RWPE1 (cell line): ENCODE measurements around the gene CRYBA4.

Source experiments
- CTCF ChIA-PET: fragments of 350-600 bp; sonication (Branson Sonifier 250); formaldehyde crosslinking; extraction: SDS; loops from one replicate; lab custom pipeline; 2021; lab: Yijun Ruan, JAX
- POLR2A ChIA-PET: fragments of 400-600 bp; formaldehyde crosslinking; extraction: SDS; loops from one replicate; lab custom pipeline; 2020; ENCODE audit warnings: antibody characterized with exemption; ENCODE audit not compliant: low non-redundant PET; lab: Yijun Ruan, JAX
- DNase-seq: peaks from one replicate; pipeline ENCODE4 v3.0.0; 2012; ENCODE audit warnings: low spot score
- H3K27ac ChIP-seq: fragments of 450-650 bp; 2 replicates; pipeline ENCODE4 v1.5.1; 2017
- CTCF ChIP-seq: fragments of 450-650 bp; conservative IDR thresholded peaks from 2 replicates; pipeline ENCODE4 v1.5.1; 2017; ENCODE audit warnings: low read depth, mild to moderate bottlenecking

The CRYBA4 gene

GRCh38 chr22:26632422-26633155, 10.8 kb downstream of the CRYBA4 start:
- DNase-seq, result no peak
- ChIA-PET POLR2A (no interaction called here), CTCF (no interaction called here)
- no peak for TF ChIP-seq CTCF
- H3K27ac ChIP-seq, result no peak overlapping the region

GRCh38 chr22:26634189-26634588, 12.4 kb downstream of the CRYBA4 start:
- ChIA-PET CTCF (no interaction called here), POLR2A (no interaction called here)
- no peak overlapping the region for H3K27ac ChIP-seq
- TF ChIP-seq CTCF, result no peak
- DNase-seq, result no peak

GRCh38 chr22:26635117-26635516, 13.4 kb downstream of the CRYBA4 start:
- DNase-seq, result no peak
- no peak for TF ChIP-seq CTCF
- ChIA-PET CTCF (no interaction called here), POLR2A (no interaction called here)
- no peak overlapping the region for H3K27ac ChIP-seq

GRCh38 chr22:26636296-26636695, 14.5 kb downstream of the CRYBA4 start:
- ChIA-PET POLR2A (no interaction called here), CTCF (no interaction called here)
- TF ChIP-seq CTCF, result no peak
- no peak for DNase-seq
- H3K27ac ChIP-seq, result no peak overlapping the region

- DNase-seq, result no peak
- ChIA-PET CTCF (interaction anchor here (0.7 kb wide), 1 partner anchor 280 kb away, joined by 5 read pairs; no protein-coding TSS in a partner anchor), POLR2A (no interaction called here)
- H3K27ac ChIP-seq, result no peak overlapping the region
- TF ChIP-seq CTCF, result no peak
These were observed 21.0 kb downstream of the CRYBA4 start for GRCh38 chr22:26642465-26643417.

GRCh38 chr22:26643418-26644100, 21.8 kb downstream of the CRYBA4 start:
- ChIA-PET POLR2A (no interaction called here), CTCF (interaction anchor here (0.6 to 0.7 kb wide), 2 partner anchors 280 to 616 kb away, joined by 3 to 5 read pairs; no protein-coding TSS in a partner anchor)
- H3K27ac ChIP-seq, result no peak overlapping the region

More at GRCh38 chr22:26643418-26644100, 21.8 kb downstream of the CRYBA4 start:
- TF ChIP-seq CTCF, result no peak
- no peak for DNase-seq
